Liver (tissue), 9 donors: ENCODE measurements around the gene SLC38A11. TPM values are rescaled to one million over a fixed set of nuclear protein-coding genes. Genes with fewer than 3 reads are reported as not detected.

Experiments
- DNase-seq: peaks from one replicate; pipeline ENCODE4 v3.0.0-alpha.2; 2017; ENCODE audit warnings: low spot score
- H3K27ac ChIP-seq, 2 donors: one replicate each; pipeline ENCODE4 v1.7.0; 2013; ENCODE audit warnings: inconsistent platforms in 2 of 2, low read length in 2 of 2, control low read depth in 1 of 2, low read depth in 1 of 2, mild to moderate bottlenecking in 1 of 2
- H3K27me3 ChIP-seq, 4 donors: one replicate each; pipeline versions ENCODE4 v1.6.1 to v1.7.0; 2013; ENCODE audit warnings: low read length in 3 of 4, inconsistent platforms in 1 of 4, mild to moderate bottlenecking in 1 of 4, moderate library complexity in 1 of 4; ENCODE audit not compliant: control insufficient read depth in 4 of 4, insufficient read depth in 4 of 4
- H3K36me3 ChIP-seq, 4 donors: one replicate each; pipeline versions ENCODE4 v1.6.1 to v1.7.0; 2013; ENCODE audit warnings: low read length in 3 of 4, mild to moderate bottlenecking in 3 of 4, low read depth in 1 of 4, moderate library complexity in 1 of 4; ENCODE audit not compliant: control insufficient read depth in 4 of 4, insufficient read depth in 3 of 4
- H3K4me1 ChIP-seq, 4 donors: one replicate each; pipeline versions ENCODE4 v1.6.1 to v1.7.0; 2013; ENCODE audit warnings: low read length in 3 of 4, mild to moderate bottlenecking in 3 of 4, moderate library complexity in 1 of 4; ENCODE audit not compliant: control insufficient read depth in 4 of 4, insufficient read depth in 4 of 4
- H3K4me3 ChIP-seq, 3 donors: one replicate each; pipeline versions ENCODE4 v1.6.1 to v1.7.0; 2013; ENCODE audit warnings: low read length in 3 of 3, control low read depth in 1 of 3, low read depth in 1 of 3, mild to moderate bottlenecking in 1 of 3
- H3K9ac ChIP-seq, 2 donors: one replicate each; pipeline ENCODE4 v1.7.0; 2013; ENCODE audit warnings: low read length in 2 of 2, mild to moderate bottlenecking in 2 of 2, moderate library complexity in 2 of 2, control low read depth in 1 of 2, low read depth in 1 of 2
- H3K9me3 ChIP-seq, 4 donors: one replicate each; pipeline versions ENCODE4 v1.6.1 to v1.7.0; 2013; ENCODE audit warnings: low read length in 3 of 4; ENCODE audit not compliant: control insufficient read depth in 4 of 4
- ATF3 ChIP-seq: IDR thresholded peaks from 2 replicates; pipeline ENCODE4 v1.6.1; 2016; ENCODE audit warnings: antibody characterized with exemption
- CTCF ChIP-seq: fragments of 150-350 bp; IDR thresholded peaks from 2 replicates; pipeline ENCODE4 v1.5.1; 2017; ENCODE audit warnings: improper control_type of control experiment, low read depth, low read length; ENCODE audit not compliant: missing input control
- EGR1 ChIP-seq, 2 donors: IDR thresholded peaks; 2 replicates each; pipeline ENCODE4 v1.6.1; 2016 to 2018; ENCODE audit warnings: antibody characterized with exemption in 2 of 2, low read depth in 2 of 2
- FOXA1 ChIP-seq: IDR thresholded peaks from 2 replicates; pipeline ENCODE4 v1.6.1; 2016; ENCODE audit warnings: antibody characterized with exemption
- FOXA2 ChIP-seq: IDR thresholded peaks from 2 replicates; pipeline ENCODE4 v1.6.1; 2016; ENCODE audit warnings: antibody characterized with exemption
- GABPA ChIP-seq, 2 donors: IDR thresholded peaks in 1 of 2; conservative IDR thresholded peaks in 1 of 2; 2 replicates each; pipeline ENCODE4 v1.6.1; 2016; ENCODE audit warnings: antibody characterized with exemption in 2 of 2, mild to moderate bottlenecking in 1 of 2, moderate library complexity in 1 of 2
- HNF4A ChIP-seq, 2 donors: conservative IDR thresholded peaks; 2 replicates each; pipeline ENCODE4 v1.6.1; 2016; ENCODE audit warnings: antibody characterized with exemption in 2 of 2, mild to moderate bottlenecking in 2 of 2
- HNF4G ChIP-seq: IDR thresholded peaks from 2 replicates; pipeline ENCODE4 v1.6.1; 2016; ENCODE audit warnings: antibody characterized with exemption
- JUND ChIP-seq, 2 donors: IDR thresholded peaks; 2 replicates each; pipeline ENCODE4 v1.6.1; 2016; ENCODE audit warnings: antibody characterized with exemption in 2 of 2
- MAX ChIP-seq: IDR thresholded peaks from 2 replicates; pipeline ENCODE4 v1.6.1; 2016; ENCODE audit warnings: antibody characterized with exemption
- NR2F2 ChIP-seq: IDR thresholded peaks from 2 replicates; pipeline ENCODE4 v1.6.1; 2016; ENCODE audit warnings: antibody characterized with exemption
- REST ChIP-seq: IDR thresholded peaks from 2 replicates; pipeline ENCODE4 v1.6.1; 2016; ENCODE audit warnings: antibody characterized with exemption, mild to moderate bottlenecking
- RXRA ChIP-seq, 2 donors: IDR thresholded peaks; 2 replicates each; pipeline ENCODE4 v1.6.1; 2017 to 2018; ENCODE audit warnings: antibody characterized with exemption in 2 of 2, mild to moderate bottlenecking in 1 of 2
- SP1 ChIP-seq: IDR thresholded peaks from 2 replicates; pipeline ENCODE4 v1.6.1; 2018; ENCODE audit warnings: antibody characterized with exemption, mild to moderate bottlenecking
- TAF1 ChIP-seq: conservative IDR thresholded peaks from 2 replicates; pipeline ENCODE4 v1.6.1; 2016; ENCODE audit warnings: antibody characterized with exemption, mild to moderate bottlenecking
- YY1 ChIP-seq: IDR thresholded peaks from 2 replicates; pipeline ENCODE4 v1.6.1; 2016; ENCODE audit warnings: antibody characterized with exemption, mild to moderate bottlenecking
- ZBTB33 ChIP-seq: IDR thresholded peaks from 2 replicates; pipeline ENCODE4 v1.6.1; 2016; ENCODE audit warnings: antibody characterized with exemption
- WGBS: extraction: QIAGEN DNeasy Blood & Tissue Kit; methylation state at CpG from one replicate; pipeline ENCODE4 v1.1.7; 2013; 5-methylcytosine and 5-hydroxymethylcytosine counted together
- polyA plus RNA-seq, 2 donors: library from polyadenylated mRNA; stranded (reverse) in 1 of 2; unstranded in 1 of 2; fragments of 200-250 nt in 1 of 2; fragments of >200 nt in 1 of 2; fragmentation: Nextera tagmentation in 1 of 2; extraction: Ambion mirVana in 1 of 2; gene quantifications; one replicate each; pipeline versions ENCODE4 v1.2.1 to v1.2.3, GENCODE V29; 2013 to 2015
- total RNA-seq, 2 donors: library from RNA; depleted of rRNA; stranded (reverse); fragments of >200 nt; gene quantifications; one replicate each; pipeline ENCODE4 v1.2.3, GENCODE V29; 2014
- donor health status: healthy.
- donor health status: healthy.
- donor health status: healthy.
- donor health status: healthy.
- donor health status: healthy.

The SLC38A11 gene
- total and polyA plus RNA-seq, 4 donors = 0.54 to 3.3 (median 2.3) TPM

- Histone ChIP-seq H3K4me3 (no peak overlapping the region), H3K9me3 (no peaks in the 10 kb centered on the region), H3K4me1 (peaks cover 0 to 4% (median under 1%) of the 10 kb centered on the region in 4 donors), H3K27me3 (no peaks in the 10 kb centered on the region), H3K9ac (no peak overlapping the region), H3K27ac (no peak overlapping the region), H3K36me3 (no peaks in the 10 kb centered on the region)
- WGBS = 80% methylated on average over 2 of the region's 2 CpGs
- no peak for TF ChIP-seq HNF4A (conservative IDR thresholded peaks at IDR 0.05)
- no peak for TF ChIP-seq REST
- no peak for TF ChIP-seq NR2F2
- no peak for TF ChIP-seq JUND (IDR thresholded peaks at IDR 0.05)
- TF ChIP-seq GABPA (IDR thresholded peaks at IDR 0.05 in 1 of 2, conservative IDR thresholded peaks at IDR 0.05 in 1 of 2) = no peak
- TF ChIP-seq MAX = no peak
- no peak for TF ChIP-seq TAF1
- TF ChIP-seq FOXA2 = no peak
- no peak for TF ChIP-seq SP1
- TF ChIP-seq EGR1 (IDR thresholded peaks at IDR 0.05; ENCODE audit: low read depth in 2 of 2) = no peak
- TF ChIP-seq YY1 = no peak
- TF ChIP-seq HNF4G = no peak
- TF ChIP-seq RXRA (IDR thresholded peaks at IDR 0.05) = no peak
- no peak for TF ChIP-seq FOXA1
- no peak for TF ChIP-seq ATF3
- TF ChIP-seq ZBTB33 = no peak
- no peak for DNase-seq
Observed at GRCh38 chr2:164960159-164960558, 4.8 kb upstream of the SLC38A11 start.

- H3K9me3 ChIP-seq = no peaks in the 10 kb centered on the region
- no peak overlapping the region for H3K4me3 ChIP-seq
- H3K36me3 ChIP-seq = no peaks in the 10 kb centered on the region
- WGBS = 80% methylated on average over 4 of the region's 4 CpGs
- TF ChIP-seq JUND (IDR thresholded peaks at IDR 0.05) = no peak
- no peak for TF ChIP-seq MAX
- TF ChIP-seq CTCF = no peak
- no peak for TF ChIP-seq HNF4G
- TF ChIP-seq GABPA (IDR thresholded peaks at IDR 0.05 in 1 of 2, conservative IDR thresholded peaks at IDR 0.05 in 1 of 2) = no peak
- no peak overlapping the region for H3K9ac ChIP-seq
- no peaks in the 10 kb centered on the region for H3K27me3 ChIP-seq
- no peak for DNase-seq
- no peak overlapping the region for H3K27ac ChIP-seq
- peaks cover 1 to 10% (median 7%) of the 10 kb centered on the region in 4 donors for H3K4me1 ChIP-seq
Observed at GRCh38 chr2:164954186-164954585, 1.1 kb downstream of the SLC38A11 start.
